A673 (cell line): ENCODE data around the gene RAB11FIP3.

Source experiments
- EZH2 ChIP-seq: fragments of 200-600 bp; sonication (generic); IDR thresholded peaks from 2 replicates; pipeline ENCODE4 v1.6.1; 2017; ENCODE audit warnings: borderline replicate concordance, low read depth, mild to moderate bottlenecking, mixed read lengths, antibody characterized with exemption, low read length; ENCODE audit not compliant: poor library complexity, severe bottlenecking
- TF ChIP-seq, protein P1 (sequence below): fragments of 300-800, 200-600 bp; sonication (generic); conservative IDR thresholded peaks from 2 replicates; pipeline ENCODE4 v1.5.1; 2017; ENCODE audit warnings: low read depth, mild to moderate bottlenecking, antibody characterized with exemption, low read length, moderate library complexity, mixed read lengths

DNA sequence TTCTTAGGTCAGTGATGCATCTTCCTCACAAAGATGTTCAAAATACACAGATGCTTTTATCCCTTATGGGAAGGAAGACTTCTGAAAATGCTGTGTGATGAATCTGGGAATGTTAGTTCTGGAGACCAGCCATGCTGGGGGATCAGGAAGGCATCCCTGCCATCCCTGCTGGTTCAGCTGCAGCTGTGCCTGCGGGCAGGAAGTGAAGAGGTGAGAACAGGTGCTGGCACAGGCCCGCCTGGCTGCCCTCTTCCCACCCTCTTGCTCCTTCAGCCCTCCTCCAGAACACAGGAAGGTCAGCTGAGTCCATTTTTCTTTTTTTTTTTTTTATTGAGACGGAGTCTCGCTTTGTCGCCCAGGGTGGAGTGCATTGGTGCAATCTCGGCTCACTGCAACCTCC, 15.2 kb downstream of the RAB11FIP3 start:
- TF ChIP-seq, protein P1, sequence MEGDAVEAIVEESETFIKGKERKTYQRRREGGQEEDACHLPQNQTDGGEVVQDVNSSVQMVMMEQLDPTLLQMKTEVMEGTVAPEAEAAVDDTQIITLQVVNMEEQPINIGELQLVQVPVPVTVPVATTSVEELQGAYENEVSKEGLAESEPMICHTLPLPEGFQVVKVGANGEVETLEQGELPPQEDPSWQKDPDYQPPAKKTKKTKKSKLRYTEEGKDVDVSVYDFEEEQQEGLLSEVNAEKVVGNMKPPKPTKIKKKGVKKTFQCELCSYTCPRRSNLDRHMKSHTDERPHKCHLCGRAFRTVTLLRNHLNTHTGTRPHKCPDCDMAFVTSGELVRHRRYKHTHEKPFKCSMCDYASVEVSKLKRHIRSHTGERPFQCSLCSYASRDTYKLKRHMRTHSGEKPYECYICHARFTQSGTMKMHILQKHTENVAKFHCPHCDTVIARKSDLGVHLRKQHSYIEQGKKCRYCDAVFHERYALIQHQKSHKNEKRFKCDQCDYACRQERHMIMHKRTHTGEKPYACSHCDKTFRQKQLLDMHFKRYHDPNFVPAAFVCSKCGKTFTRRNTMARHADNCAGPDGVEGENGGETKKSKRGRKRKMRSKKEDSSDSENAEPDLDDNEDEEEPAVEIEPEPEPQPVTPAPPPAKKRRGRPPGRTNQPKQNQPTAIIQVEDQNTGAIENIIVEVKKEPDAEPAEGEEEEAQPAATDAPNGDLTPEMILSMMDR = no peak
- no peak for TF ChIP-seq EZH2
